Brain microvascular endothelial cell (primary cell): ENCODE results near the gene SIL1.

Source experiments
- DNase-seq: peaks from one replicate; pipeline ENCODE4 v3.0.0-alpha.2; 2020
- H3K27ac ChIP-seq: fragments of 250-450 bp; sonication (Bioruptor Pico); 2 replicates; pipeline ENCODE4 v1.5.1; 2020; ENCODE audit warnings: mild to moderate bottlenecking, moderate library complexity
- H3K27me3 ChIP-seq: fragments of 250-450 bp; sonication (Bioruptor Pico); replicated peaks from 2 replicates; pipeline ENCODE4 v1.5.1; 2020; ENCODE audit warnings: mild to moderate bottlenecking
- H3K36me3 ChIP-seq: fragments of 250-450 bp; sonication (Bioruptor Pico); replicated peaks from 2 replicates; pipeline ENCODE4 v1.5.1; 2020; ENCODE audit warnings: mild to moderate bottlenecking
- H3K4me3 ChIP-seq: 2 replicates; pipeline ENCODE4 v1.5.1; 2011; ENCODE audit warnings: low read depth, mild to moderate bottlenecking, control low read depth, low read length, moderate library complexity
- in situ Hi-C: cut with HindIII; loops from 2 replicates; pipeline ENCODE4 v1.10.0; 2017; ENCODE audit warnings: low sequenced_read_pairs, low pct_ligation_motif_present
- TF ChIP-seq, protein P1 (sequence below): IDR thresholded peaks from 2 replicates; pipeline ENCODE4 v1.5.1; 2011; ENCODE audit warnings: low read depth, mild to moderate bottlenecking, moderate library complexity, low read length, control low read depth, inconsistent platforms; ENCODE audit errors: missing control alignments

Gene SIL1

GRCh38 chr5:138943599-138944173 lies 254.5 kb downstream of the SIL1 start:
- TF ChIP-seq, protein P1, sequence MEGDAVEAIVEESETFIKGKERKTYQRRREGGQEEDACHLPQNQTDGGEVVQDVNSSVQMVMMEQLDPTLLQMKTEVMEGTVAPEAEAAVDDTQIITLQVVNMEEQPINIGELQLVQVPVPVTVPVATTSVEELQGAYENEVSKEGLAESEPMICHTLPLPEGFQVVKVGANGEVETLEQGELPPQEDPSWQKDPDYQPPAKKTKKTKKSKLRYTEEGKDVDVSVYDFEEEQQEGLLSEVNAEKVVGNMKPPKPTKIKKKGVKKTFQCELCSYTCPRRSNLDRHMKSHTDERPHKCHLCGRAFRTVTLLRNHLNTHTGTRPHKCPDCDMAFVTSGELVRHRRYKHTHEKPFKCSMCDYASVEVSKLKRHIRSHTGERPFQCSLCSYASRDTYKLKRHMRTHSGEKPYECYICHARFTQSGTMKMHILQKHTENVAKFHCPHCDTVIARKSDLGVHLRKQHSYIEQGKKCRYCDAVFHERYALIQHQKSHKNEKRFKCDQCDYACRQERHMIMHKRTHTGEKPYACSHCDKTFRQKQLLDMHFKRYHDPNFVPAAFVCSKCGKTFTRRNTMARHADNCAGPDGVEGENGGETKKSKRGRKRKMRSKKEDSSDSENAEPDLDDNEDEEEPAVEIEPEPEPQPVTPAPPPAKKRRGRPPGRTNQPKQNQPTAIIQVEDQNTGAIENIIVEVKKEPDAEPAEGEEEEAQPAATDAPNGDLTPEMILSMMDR = no peak
- Histone ChIP-seq H3K4me3 (no peak overlapping the region), H3K27ac (no peak overlapping the region), H3K36me3 (no peaks in the 10 kb centered on the region), H3K27me3 (no peaks in the 10 kb centered on the region)
- in situ Hi-C loops = no loop called here
- DNase-seq = no peak

DNA sequence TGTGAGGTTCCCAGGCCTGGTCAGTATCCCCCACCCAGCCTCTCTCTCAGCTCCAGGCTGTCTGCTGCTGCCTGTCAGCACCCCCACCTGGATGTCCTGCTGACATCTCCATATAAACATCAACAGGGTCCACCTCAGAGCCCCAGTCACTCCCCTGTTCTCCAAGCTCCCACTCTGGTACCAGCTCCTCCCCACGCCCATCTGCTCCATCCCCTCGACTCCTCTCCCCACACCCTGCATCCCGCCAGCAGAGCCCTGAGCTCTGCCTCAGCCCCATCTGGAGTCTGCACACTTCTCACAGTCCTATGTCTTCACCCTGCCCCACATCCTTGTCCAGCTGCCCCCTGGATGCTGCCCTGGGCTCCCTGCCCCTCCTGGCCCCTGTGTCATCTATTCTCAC lies 255.3 kb downstream of the SIL1 start:
- Histone ChIP-seq H3K36me3 (no peaks in the 10 kb centered on the region), H3K4me3 (no peak overlapping the region), H3K27ac (no peak overlapping the region), H3K27me3 (no peaks in the 10 kb centered on the region)
- in situ Hi-C loops = no loop called here
- DNase-seq = no peak
- TF ChIP-seq, protein P1 = no peak

GRCh38 chr5:138942066-138942465 lies 256.1 kb downstream of the SIL1 start:
- Histone ChIP-seq H3K36me3 (no peaks in the 10 kb centered on the region), H3K27me3 (no peaks in the 10 kb centered on the region), H3K27ac (no peak overlapping the region), H3K4me3 (no peak overlapping the region)
- in situ Hi-C loops = no loop called here
- DNase-seq = no peak
- TF ChIP-seq, protein P1 = no peak

DNA sequence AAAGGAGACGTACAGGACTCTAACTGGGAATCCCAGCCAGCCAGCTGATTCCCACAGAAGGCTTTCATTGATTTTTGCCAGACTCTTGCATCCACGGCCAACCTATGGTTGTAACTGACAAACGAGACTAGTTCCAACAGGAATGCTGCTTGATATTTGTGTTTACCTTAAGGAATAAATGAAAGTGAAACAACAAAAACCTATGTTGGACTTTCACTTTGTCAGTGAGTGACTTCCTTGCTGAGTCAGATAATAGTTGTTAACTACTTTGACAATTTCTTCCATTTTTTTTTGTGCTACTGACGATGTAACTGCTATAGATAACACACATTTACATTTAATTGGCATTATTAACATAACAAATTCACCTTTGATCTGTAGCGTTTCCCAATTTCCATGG lies 259.6 kb downstream of the SIL1 start:
- DNase-seq = no peak
- TF ChIP-seq, protein P1 = no peak
- Histone ChIP-seq H3K27me3 (no peaks in the 10 kb centered on the region), H3K4me3 (no peak overlapping the region), H3K36me3 (peaks cover 5% of the 10 kb centered on the region), H3K27ac (no peak overlapping the region)
- in situ Hi-C loops = no loop called here

DNA sequence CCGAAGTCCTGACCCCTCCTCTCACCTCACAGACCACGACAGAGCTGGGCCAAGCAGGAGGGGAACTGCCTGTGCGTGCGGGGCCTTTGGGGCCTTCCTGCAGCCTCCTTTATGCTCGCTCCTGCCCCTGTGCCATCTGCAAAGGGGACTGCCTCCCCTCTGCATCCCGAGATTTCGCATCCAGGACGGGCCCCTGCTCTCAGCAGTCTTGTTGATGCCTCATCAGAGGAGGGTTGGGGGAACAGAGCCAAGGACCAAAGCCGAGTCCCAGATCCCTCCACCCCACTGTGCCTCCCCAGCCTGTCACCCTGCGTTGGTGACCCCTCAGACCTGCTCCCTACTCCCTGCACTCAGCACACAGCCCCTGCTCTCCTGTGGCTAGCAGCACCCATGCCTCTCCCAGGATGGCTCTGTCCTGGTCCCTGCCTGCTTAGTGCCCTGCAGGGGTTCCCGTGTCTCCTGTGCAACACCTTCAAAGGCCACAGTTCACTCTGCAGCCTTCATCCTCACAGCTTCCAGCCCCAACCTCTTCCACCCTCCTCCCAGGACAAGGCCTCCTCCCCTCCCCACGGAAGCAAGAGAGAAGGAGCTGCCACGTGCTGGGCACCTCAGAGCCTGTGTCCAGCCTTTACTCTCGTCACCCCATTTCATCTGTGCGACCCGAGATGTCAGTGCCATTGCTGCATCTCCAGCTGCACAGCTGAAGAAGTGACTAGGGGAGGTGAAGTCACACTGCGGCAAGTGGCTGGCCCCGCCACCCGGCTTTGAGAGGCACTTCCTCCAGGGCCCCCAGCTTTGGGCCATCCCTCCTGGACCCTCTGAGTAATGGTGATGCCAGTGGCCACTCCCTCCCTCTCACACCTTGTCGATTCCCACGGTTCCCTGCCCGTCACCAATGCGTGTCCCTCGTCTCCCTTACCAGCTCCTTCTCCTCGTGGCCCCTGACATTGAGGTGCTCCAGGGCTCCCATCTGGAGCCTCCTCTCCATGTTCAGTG lies 260.5 kb downstream of the SIL1 start:
- Histone ChIP-seq H3K4me3 (no peak overlapping the region), H3K36me3 (peaks cover 12% of the 10 kb centered on the region), H3K27ac (no peak overlapping the region), H3K27me3 (no peaks in the 10 kb centered on the region)
- TF ChIP-seq, protein P1 = no peak
- in situ Hi-C loops = no loop called here
- no peak for DNase-seq
